Parathyroid adenoma (tissue), 2 donors: ENCODE results near the gene ZBTB49.

ENCODE experiments used
- H2AFZ ChIP-seq: fragments of 300-600 bp; sonication (generic); one replicate; pipeline ENCODE4 v1.7.0; 2017; ENCODE audit warnings: antibody characterized with exemption, mild to moderate bottlenecking
- H3K27ac ChIP-seq: fragments of 300-600 bp; sonication (generic); one replicate; pipeline ENCODE4 v1.7.0; 2017
- H3K27me3 ChIP-seq: fragments of 300-600 bp; sonication (generic); one replicate; pipeline ENCODE4 v1.7.0; 2017; ENCODE audit warnings: low read length; ENCODE audit not compliant: control insufficient read depth, insufficient read depth
- H3K36me3 ChIP-seq: fragments of 300-600 bp; sonication (generic); one replicate; pipeline ENCODE4 v1.7.0; 2017; ENCODE audit warnings: low read length; ENCODE audit not compliant: control insufficient read depth, insufficient read depth
- H3K4me1 ChIP-seq: fragments of 300-600 bp; sonication (generic); one replicate; pipeline ENCODE4 v1.7.0; 2017; ENCODE audit warnings: control low read depth
- H3K4me2 ChIP-seq: fragments of 300-600 bp; sonication (generic); one replicate; pipeline ENCODE4 v1.7.0; 2017; ENCODE audit warnings: low read length
- H3K4me3 ChIP-seq: fragments of 300-600 bp; sonication (generic); one replicate; pipeline ENCODE4 v1.7.0; 2017; ENCODE audit warnings: low read depth, low read length
- H3K79me2 ChIP-seq: fragments of 300-600 bp; sonication (generic); one replicate; pipeline ENCODE4 v1.7.0; 2017; ENCODE audit warnings: control low read depth
- H3K9ac ChIP-seq: fragments of 300-600 bp; sonication (generic); one replicate; pipeline ENCODE4 v1.7.0; 2017; ENCODE audit warnings: mild to moderate bottlenecking
- H3K9me3 ChIP-seq: fragments of 300-600 bp; sonication (generic); one replicate; pipeline ENCODE4 v1.7.0; 2017; ENCODE audit warnings: low read length; ENCODE audit not compliant: control insufficient read depth
- CTCF ChIP-seq: fragments of 300-600 bp; sonication (generic); IDR thresholded peaks from one replicate; pipeline ENCODE4 v1.7.0; 2017; ENCODE audit warnings: antibody characterized with exemption, mild to moderate bottlenecking
- donor health status: primary hyperparathyroidism.

ZBTB49 gene

GRCh38 chr4:4268776-4269175 lies 21.3 kb upstream of the ZBTB49 start:
- Histone ChIP-seq H3K4me3 (no peak overlapping the region), H3K4me2 (no peak overlapping the region), H3K27me3 (no peaks in the 10 kb centered on the region), H2AFZ (no peak overlapping the region), H3K79me2 (no peaks in the 10 kb centered on the region), H3K4me1 (no peaks in the 10 kb centered on the region), H3K36me3 (no peaks in the 10 kb centered on the region), H3K27ac (no peak overlapping the region), H3K9me3 (no peaks in the 10 kb centered on the region), H3K9ac (no peak overlapping the region)
- no peak for TF ChIP-seq CTCF

- no peak overlapping the region for H3K9ac ChIP-seq
- no peaks in the 10 kb centered on the region for H3K27me3 ChIP-seq
- H3K4me2 ChIP-seq = no peak overlapping the region
- H3K9me3 ChIP-seq = no peaks in the 10 kb centered on the region
- no peaks in the 10 kb centered on the region for H3K36me3 ChIP-seq
- no peaks in the 10 kb centered on the region for H3K79me2 ChIP-seq
- H3K27ac ChIP-seq = no peak overlapping the region
- H3K4me3 ChIP-seq = no peak overlapping the region
- no peak overlapping the region for H2AFZ ChIP-seq
- TF ChIP-seq CTCF = no peak
- no peaks in the 10 kb centered on the region for H3K4me1 ChIP-seq
Observed at GRCh38 chr4:4269331-4269731, 20.7 kb upstream of the ZBTB49 start.

- H3K36me3 ChIP-seq = no peaks in the 10 kb centered on the region
- no peak overlapping the region for H3K4me3 ChIP-seq
- no peaks in the 10 kb centered on the region for H3K9me3 ChIP-seq
- H3K4me2 ChIP-seq = no peak overlapping the region
- no peaks in the 10 kb centered on the region for H3K79me2 ChIP-seq
- H3K27me3 ChIP-seq = no peaks in the 10 kb centered on the region
- H3K4me1 ChIP-seq = no peaks in the 10 kb centered on the region
- no peak for TF ChIP-seq CTCF
- no peak overlapping the region for H2AFZ ChIP-seq
- H3K9ac ChIP-seq = no peak overlapping the region
- no peak overlapping the region for H3K27ac ChIP-seq
Observed at GRCh38 chr4:4269856-4270255, 20.2 kb upstream of the ZBTB49 start.

- Histone ChIP-seq H3K9me3 (no peaks in the 10 kb centered on the region), H3K4me2 (no peak overlapping the region), H3K36me3 (no peaks in the 10 kb centered on the region), H2AFZ (no peak overlapping the region), H3K27me3 (no peaks in the 10 kb centered on the region), H3K9ac (no peak overlapping the region), H3K27ac (no peak overlapping the region), H3K79me2 (no peaks in the 10 kb centered on the region), H3K4me1 (no peaks in the 10 kb centered on the region), H3K4me3 (no peak overlapping the region)
- TF ChIP-seq CTCF = no peak
Observed at GRCh38 chr4:4270529-4270928, 19.5 kb upstream of the ZBTB49 start.

- H3K27me3 ChIP-seq = no peaks in the 10 kb centered on the region
- no peak overlapping the region for H2AFZ ChIP-seq
- H3K4me3 ChIP-seq = no peak overlapping the region
- no peaks in the 10 kb centered on the region for H3K4me1 ChIP-seq
- no peaks in the 10 kb centered on the region for H3K79me2 ChIP-seq
- H3K27ac ChIP-seq = no peak overlapping the region
- H3K9me3 ChIP-seq = no peaks in the 10 kb centered on the region
- no peaks in the 10 kb centered on the region for H3K36me3 ChIP-seq
- no peak overlapping the region for H3K4me2 ChIP-seq
- no peak overlapping the region for H3K9ac ChIP-seq
- TF ChIP-seq CTCF = no peak
Observed at GRCh38 chr4:4271912-4272311, 18.1 kb upstream of the ZBTB49 start.
